Measurements from ENCODE around the gene CYTIP. TPM values are rescaled to one million over a fixed set of nuclear protein-coding genes. Genes with fewer than 3 reads are reported as not detected.

The CYTIP gene
- total RNA-seq, 1 donor from 2014 or later: 40.5 TPM

DNA sequence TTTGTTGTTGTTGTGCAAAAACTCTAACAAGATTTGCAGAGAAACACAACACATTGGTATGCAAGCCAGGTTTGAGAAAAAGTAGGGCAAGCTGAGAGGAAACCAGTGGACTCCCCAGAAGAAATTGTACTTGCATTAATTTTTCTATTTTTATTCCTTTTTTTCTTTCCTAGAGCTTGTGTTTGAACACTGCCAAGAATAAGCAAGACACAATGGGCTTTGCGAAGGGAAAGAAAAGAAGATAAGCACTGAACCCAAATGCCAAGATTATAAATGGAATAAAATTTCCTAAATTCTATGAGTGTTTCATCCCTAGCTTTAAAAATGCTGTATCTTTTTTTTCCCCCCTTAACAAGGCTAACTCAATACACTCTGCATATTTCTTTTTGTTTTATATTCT, 17.0 kb upstream of the CYTIP start:
- Histone ChIP-seq H3K4me3 (no peak overlapping the region), H3K27ac (no peak overlapping the region), H3K4me1 (no peaks in the 10 kb centered on the region), H3K9me3 (no peaks in the 10 kb centered on the region), H3K27me3 (ENCODE audit: low read depth) (no peaks in the 10 kb centered on the region), H3K36me3 (no peaks in the 10 kb centered on the region)
- TF ChIP-seq, protein P1, sequence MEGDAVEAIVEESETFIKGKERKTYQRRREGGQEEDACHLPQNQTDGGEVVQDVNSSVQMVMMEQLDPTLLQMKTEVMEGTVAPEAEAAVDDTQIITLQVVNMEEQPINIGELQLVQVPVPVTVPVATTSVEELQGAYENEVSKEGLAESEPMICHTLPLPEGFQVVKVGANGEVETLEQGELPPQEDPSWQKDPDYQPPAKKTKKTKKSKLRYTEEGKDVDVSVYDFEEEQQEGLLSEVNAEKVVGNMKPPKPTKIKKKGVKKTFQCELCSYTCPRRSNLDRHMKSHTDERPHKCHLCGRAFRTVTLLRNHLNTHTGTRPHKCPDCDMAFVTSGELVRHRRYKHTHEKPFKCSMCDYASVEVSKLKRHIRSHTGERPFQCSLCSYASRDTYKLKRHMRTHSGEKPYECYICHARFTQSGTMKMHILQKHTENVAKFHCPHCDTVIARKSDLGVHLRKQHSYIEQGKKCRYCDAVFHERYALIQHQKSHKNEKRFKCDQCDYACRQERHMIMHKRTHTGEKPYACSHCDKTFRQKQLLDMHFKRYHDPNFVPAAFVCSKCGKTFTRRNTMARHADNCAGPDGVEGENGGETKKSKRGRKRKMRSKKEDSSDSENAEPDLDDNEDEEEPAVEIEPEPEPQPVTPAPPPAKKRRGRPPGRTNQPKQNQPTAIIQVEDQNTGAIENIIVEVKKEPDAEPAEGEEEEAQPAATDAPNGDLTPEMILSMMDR (IDR thresholded peaks at IDR 0.05): no peak
- intact Hi-C loops (cut with DNase I): no loop called here
- ATAC-seq: no peak
- no peak for DNase-seq

DNA sequence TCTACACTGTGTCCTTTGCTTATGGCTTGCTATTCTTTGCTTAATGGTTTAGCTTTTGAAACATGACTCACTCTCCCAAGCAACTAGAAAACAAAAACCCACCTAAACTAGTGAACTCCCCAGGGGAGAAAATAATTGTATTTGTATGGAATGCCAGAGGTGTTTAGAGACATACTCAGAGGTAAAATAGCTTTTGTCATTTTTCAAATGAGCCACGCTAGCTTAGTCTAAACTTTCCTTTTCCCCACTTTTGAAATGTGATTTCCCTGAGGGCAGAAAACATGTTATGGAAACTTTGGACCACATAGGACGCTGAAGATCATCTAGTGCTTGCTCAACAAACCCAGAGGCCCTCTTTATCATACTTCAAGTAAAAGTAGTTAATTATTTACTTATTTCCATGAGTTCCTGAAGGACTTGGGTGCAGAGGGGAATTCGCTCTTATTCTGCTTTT, 16.5 kb upstream of the CYTIP start:
- no peaks in the 10 kb centered on the region for H3K36me3 ChIP-seq
- intact Hi-C loops (cut with DNase I): no loop called here
- DNase-seq (no peak), ATAC-seq (peak; percentile 68 to 90)
- no peaks in the 10 kb centered on the region for H3K9me3 ChIP-seq
- no peak overlapping the region for H3K4me3 ChIP-seq
- H3K27me3 ChIP-seq (ENCODE audit: low read depth): no peaks in the 10 kb centered on the region
- TF ChIP-seq, protein P1 (IDR thresholded peaks at IDR 0.05): no peak
- H3K27ac ChIP-seq: no peak overlapping the region
- no peaks in the 10 kb centered on the region for H3K4me1 ChIP-seq

GRCh38 chr2:157459486-157459885, 15.6 kb upstream of the CYTIP start:
- no peak overlapping the region for H3K27ac ChIP-seq
- DNase-seq: no peak
- intact Hi-C loops (cut with DNase I): no loop called here

GRCh38 chr2:157447741-157448140, 3.9 kb upstream of the CYTIP start:
- Histone ChIP-seq H3K27me3 (ENCODE audit: low read depth) (no peaks in the 10 kb centered on the region), H3K36me3 (no peaks in the 10 kb centered on the region), H3K9me3 (no peaks in the 10 kb centered on the region), H3K4me1 (no peaks in the 10 kb centered on the region), H3K4me3 (no peak overlapping the region), H3K27ac (no peak overlapping the region)
- no peak for DNase-seq
- intact Hi-C loops (cut with DNase I): no loop called here
- TF ChIP-seq, protein P1 (IDR thresholded peaks at IDR 0.05): no peak
- no peak for ATAC-seq

More at GRCh38 chr2:157459486-157459885, 15.6 kb upstream of the CYTIP start:
- no peak for ATAC-seq
- TF ChIP-seq, protein P1 (IDR thresholded peaks at IDR 0.05): no peak
- Histone ChIP-seq H3K36me3 (no peaks in the 10 kb centered on the region), H3K9me3 (no peaks in the 10 kb centered on the region), H3K4me1 (no peaks in the 10 kb centered on the region), H3K27me3 (ENCODE audit: low read depth) (no peaks in the 10 kb centered on the region), H3K4me3 (no peak overlapping the region)

DNA sequence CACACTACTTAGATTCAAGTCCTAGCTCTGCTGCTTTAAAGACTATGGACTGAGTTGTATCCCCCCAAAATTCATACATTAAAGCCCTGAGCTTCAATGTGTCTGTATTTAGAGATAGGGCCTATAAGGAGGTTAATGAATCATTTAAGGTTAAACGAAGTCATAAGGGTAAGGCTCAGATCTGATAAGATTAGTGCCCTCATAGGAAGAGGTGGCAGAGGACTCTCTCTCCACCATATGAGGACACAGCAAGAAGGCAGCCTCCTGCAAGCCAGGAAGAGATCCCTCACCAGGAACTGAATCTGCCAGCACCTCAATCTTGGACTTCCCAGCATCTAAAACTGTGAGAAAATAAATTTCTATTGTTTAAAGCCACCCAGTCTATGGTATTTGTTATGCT, 3.1 kb upstream of the CYTIP start:
- intact Hi-C loops (cut with DNase I): no loop called here
- no peak for ATAC-seq
- DNase-seq: no peak
- no peaks in the 10 kb centered on the region for H3K4me1 ChIP-seq
- TF ChIP-seq, protein P1 (IDR thresholded peaks at IDR 0.05): no peak
- no peaks in the 10 kb centered on the region for H3K36me3 ChIP-seq
- H3K27ac ChIP-seq: no peak overlapping the region
- H3K27me3 ChIP-seq (ENCODE audit: low read depth): no peaks in the 10 kb centered on the region
- no peak overlapping the region for H3K4me3 ChIP-seq
- no peaks in the 10 kb centered on the region for H3K9me3 ChIP-seq

GRCh38 chr2:157444641-157445040, 752 bp upstream of the CYTIP start:
- DNase-seq: no peak
- no peaks in the 10 kb centered on the region for H3K9me3 ChIP-seq
- intact Hi-C loops (cut with DNase I): no loop called here
- no peaks in the 10 kb centered on the region for H3K36me3 ChIP-seq
- peak overlapping the region; percentile 50 for H3K4me3 ChIP-seq
- no peaks in the 10 kb centered on the region for H3K27me3 ChIP-seq (ENCODE audit: low read depth)
- TF ChIP-seq, protein P1 (IDR thresholded peaks at IDR 0.05): no peak
- peak overlapping the region; percentile 81 for H3K27ac ChIP-seq
- ATAC-seq: no peak
- no peaks in the 10 kb centered on the region for H3K4me1 ChIP-seq

All from lower lobe of right lung (tissue), 2 donors.